ENCODE measurements around the gene ALKBH6. TPM values are rescaled to one million over a fixed set of nuclear protein-coding genes. Genes with fewer than 3 reads are reported as not detected.
A peak's percentile ranks its signal among the peaks of the same experiment; 100 is the strongest.

The ALKBH6 gene
- total and polyA plus RNA-seq, 2 of the 13 experiments (the other 11 are each of a cell fraction or from before 2014, with no cell fraction given), result 13.7 to 18.1 TPM

- TF ChIP-seq ZNF512B (CRISPR knock-in tag; IDR thresholded peaks at IDR 0.05; ENCODE audit: borderline replicate concordance) (peak; percentile 46; the same call in 1 of the 2 replicates), LCORL (IDR thresholded peaks at IDR 0.05) (no peak; the same call in 1 of the 2 replicates), LCORL (CRISPR knock-in tag; IDR thresholded peaks at IDR 0.05) (peak; percentile 90), MEF2D (CRISPR knock-in tag; IDR thresholded peaks at IDR 0.05) (peak; percentile 96), NRL (CRISPR knock-in tag; IDR thresholded peaks at IDR 0.05; ENCODE audit: borderline replicate concordance) (peak; percentile 73; the same call in 1 of the 2 replicates), ARID3A (IDR thresholded peaks at IDR 0.05; ENCODE audit: low read depth, low read length) (0 out of 2 replicates have a peak, but pooled peaks have one; percentile 11), SNAPC4 (CRISPR knock-in tag; IDR thresholded peaks at IDR 0.05) (peak; percentile 94), SAFB2 (CRISPR knock-in tag; IDR thresholded peaks at IDR 0.05; ENCODE audit: borderline replicate concordance, low read depth) (no peak), ZNF614 (CRISPR knock-in tag; IDR thresholded peaks at IDR 0.05; ENCODE audit: borderline replicate concordance) (peak; percentile 57; the same call in 1 of the 2 replicates), ZSCAN12 (CRISPR knock-in tag; IDR thresholded peaks at IDR 0.05) (0 out of 2 replicates have a peak, but pooled peaks have one; percentile 37), ATF5 (CRISPR knock-in tag; IDR thresholded peaks at IDR 0.05; ENCODE audit: low read depth) (no peak), ZNF121 (CRISPR knock-in tag; IDR thresholded peaks at IDR 0.05) (no peak), KAT8 (CRISPR knock-in tag; IDR thresholded peaks at IDR 0.05) (peak; percentile 86), RBM22 (optimal IDR thresholded peaks at IDR 0.05; ENCODE audit: low read length) (no peak)
Measured at GRCh38 chr19:36054119-36054732, 40.2 kb upstream of the ALKBH6 start, which contains the start of gene THAP8 (continued).

All from HepG2 (cell line).